NCI-H69 (cell line): ENCODE data around the gene PPP1R12B.
A peak's percentile ranks its signal among the peaks of the same experiment; 100 is the strongest.
"Not testable (repeated sequence)": the region's sequence is repeated elsewhere in the genome, so short reads cannot be mapped to it uniquely, and the experiment has no call there.

Experiments
- DNase-seq: peaks from one replicate; lab custom pipeline; 2025; lab: John Stamatoyannopoulos, UW

Gene PPP1R12B

GRCh38 chr1:202439308-202439707 is 90.8 kb downstream of the PPP1R12B start:
- DNase-seq = no peak

GRCh38 chr1:202448140-202448539 is 99.6 kb downstream of the PPP1R12B start:
- not testable (repeated sequence) for DNase-seq

GRCh38 chr1:202451641-202452040 is 103.1 kb downstream of the PPP1R12B start:
- not testable (repeated sequence) for DNase-seq

- no peak for DNase-seq
These were observed 104.0 kb downstream of the PPP1R12B start for GRCh38 chr1:202452508-202452907.

- DNase-seq = not testable (repeated sequence)
These were observed 108.1 kb downstream of the PPP1R12B start for GRCh38 chr1:202456372-202457169.

- peak; percentile 87 for DNase-seq
These were observed 110.2 kb downstream of the PPP1R12B start for GRCh38 chr1:202458651-202459050.

- DNase-seq = peak; percentile 24
These were observed 111.1 kb downstream of the PPP1R12B start for GRCh38 chr1:202459470-202460142.

GRCh38 chr1:202460143-202460495 is 111.6 kb downstream of the PPP1R12B start:
- peak; percentile 12 for DNase-seq

- no peak for DNase-seq
These were observed 114.0 kb downstream of the PPP1R12B start for GRCh38 chr1:202462342-202463076.

- DNase-seq = peak; percentile 31
These were observed 115.7 kb downstream of the PPP1R12B start for GRCh38 chr1:202464153-202464742.

- peak; percentile 9 for DNase-seq
These were observed 117.3 kb downstream of the PPP1R12B start for GRCh38 chr1:202465644-202466270.

GRCh38 chr1:202466339-202466738 is 117.8 kb downstream of the PPP1R12B start:
- not testable (repeated sequence) for DNase-seq

- not testable (repeated sequence) for DNase-seq
These were observed 118.9 kb downstream of the PPP1R12B start for GRCh38 chr1:202467381-202467780.

GRCh38 chr1:202468695-202469094 is 120.2 kb downstream of the PPP1R12B start:
- not testable (repeated sequence) for DNase-seq

- not testable (repeated sequence) for DNase-seq
These were observed 120.6 kb downstream of the PPP1R12B start for GRCh38 chr1:202469123-202469522.

GRCh38 chr1:202471246-202471645 is 122.7 kb downstream of the PPP1R12B start:
- DNase-seq = no peak

GRCh38 chr1:202472347-202473124 is 124.0 kb downstream of the PPP1R12B start:
- DNase-seq = not testable (repeated sequence)

GRCh38 chr1:202473266-202474045 is 125.0 kb downstream of the PPP1R12B start:
- DNase-seq = not testable (repeated sequence)

- DNase-seq = not testable (repeated sequence)
These were observed 131.2 kb downstream of the PPP1R12B start for GRCh38 chr1:202479661-202480060.

GRCh38 chr1:202480640-202481039 is 132.1 kb downstream of the PPP1R12B start:
- DNase-seq = not testable (repeated sequence)
